ENCODE results near the gene DUSP14.

DNA sequence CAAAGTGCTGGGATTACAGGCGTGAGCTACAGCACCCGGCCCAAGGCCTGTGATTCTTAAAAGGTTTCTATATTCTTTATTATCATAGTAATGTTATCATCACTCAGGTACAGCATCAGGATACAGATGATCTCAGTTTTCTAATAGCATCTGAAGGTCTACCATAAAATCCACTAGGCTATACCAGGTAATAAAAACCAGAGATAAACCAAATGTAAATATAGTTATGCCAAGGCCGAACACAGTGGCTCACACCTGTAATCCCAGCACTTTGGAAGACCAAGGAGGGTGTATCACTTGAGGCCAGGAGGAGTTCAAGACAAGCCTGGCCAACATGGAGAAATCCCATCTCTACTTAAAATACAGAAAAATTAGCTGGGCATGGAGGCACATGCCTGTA, 65.7 kb downstream of the DUSP14 start:
- TF ChIP-seq TAF1 (IDR thresholded peaks at IDR 0.05; ENCODE audit: borderline replicate concordance, low read depth, low read length) (no peak), POLR2A (IDR thresholded peaks at IDR 0.05; ENCODE audit: low read depth, low read length) (no peak)
